Measurements from ENCODE around the gene MYOCOS.

MYOCOS gene

GRCh38 chr1:171640225-171640624 is 18.2 kb downstream of the MYOCOS start:
- Mint-ChIP-seq H3K4me3 (no peak overlapping the region), H3K27ac (no peak overlapping the region), H3K36me3 (no peaks in the 10 kb centered on the region), H3K9me3 (no peaks in the 10 kb centered on the region), H3K4me1 (peaks cover 6% of the 10 kb centered on the region), H3K27me3 (peaks cover 16% of the 10 kb centered on the region)
- no peak for DNase-seq
- CTCF ChIA-PET: no interaction called here

DNA sequence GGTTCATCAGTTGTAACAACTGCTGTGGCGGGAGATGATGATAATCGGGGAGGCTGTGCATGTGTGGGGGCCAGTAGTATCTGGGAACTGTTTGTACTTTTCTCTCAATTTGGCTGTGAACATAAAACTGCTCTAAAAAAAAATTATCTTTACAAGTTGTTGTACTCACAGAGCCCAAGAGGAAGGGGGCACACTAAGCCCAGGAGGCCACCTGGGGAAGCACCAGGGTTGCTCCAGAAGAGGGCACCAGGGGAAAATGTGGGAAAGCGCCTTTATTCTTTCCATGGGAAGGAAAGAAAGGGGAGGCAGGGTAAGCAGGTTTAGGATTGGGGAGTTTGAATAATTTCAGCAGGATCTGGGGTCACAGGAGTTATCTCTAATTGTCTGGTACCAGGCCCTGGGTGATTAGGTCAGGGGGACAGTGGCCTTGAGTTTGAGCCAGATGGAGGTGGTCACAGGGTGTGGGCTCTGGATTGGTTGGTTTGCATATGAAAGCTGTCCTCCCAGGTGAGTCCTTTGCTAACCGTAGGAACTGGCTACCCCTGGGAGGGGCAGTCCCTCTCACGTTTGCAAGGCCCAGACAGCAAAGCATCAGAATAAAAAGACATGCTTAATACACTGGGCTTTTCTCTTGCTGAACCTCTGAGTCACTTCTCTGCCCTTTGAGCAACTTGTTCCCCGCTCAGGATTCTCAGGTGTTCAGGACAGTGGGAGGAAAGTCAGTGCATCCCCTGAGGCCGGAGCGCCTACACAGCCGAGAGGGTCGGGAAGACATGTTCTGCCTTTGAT is 19.2 kb downstream of the MYOCOS start:
- H3K4me3 Mint-ChIP-seq: no peak overlapping the region
- CTCF ChIA-PET: interaction anchor here (1.2 to 6.8 kb wide), 2 partner anchors 75 to 345 kb away, joined by 4 to 89 read pairs; no protein-coding TSS in a partner anchor
- H3K9me3 Mint-ChIP-seq: no peaks in the 10 kb centered on the region
- no peak for DNase-seq
- no peaks in the 10 kb centered on the region for H3K36me3 Mint-ChIP-seq
- peaks cover 4% of the 10 kb centered on the region for H3K4me1 Mint-ChIP-seq
- H3K27me3 Mint-ChIP-seq: peaks cover 21% of the 10 kb centered on the region
- H3K27ac Mint-ChIP-seq: no peak overlapping the region

- Mint-ChIP-seq H3K27ac (no peak overlapping the region), H3K4me1 (peaks cover 4% of the 10 kb centered on the region), H3K36me3 (no peaks in the 10 kb centered on the region), H3K4me3 (no peak overlapping the region), H3K27me3 (peaks cover 21% of the 10 kb centered on the region), H3K9me3 (no peaks in the 10 kb centered on the region)
- CTCF ChIA-PET: interaction anchor here (1.2 to 6.8 kb wide), 2 partner anchors 74 to 344 kb away, joined by 4 to 89 read pairs; no protein-coding TSS in a partner anchor
- DNase-seq: no peak
These were observed 20.2 kb downstream of the MYOCOS start for GRCh38 chr1:171642197-171642596.

DNA sequence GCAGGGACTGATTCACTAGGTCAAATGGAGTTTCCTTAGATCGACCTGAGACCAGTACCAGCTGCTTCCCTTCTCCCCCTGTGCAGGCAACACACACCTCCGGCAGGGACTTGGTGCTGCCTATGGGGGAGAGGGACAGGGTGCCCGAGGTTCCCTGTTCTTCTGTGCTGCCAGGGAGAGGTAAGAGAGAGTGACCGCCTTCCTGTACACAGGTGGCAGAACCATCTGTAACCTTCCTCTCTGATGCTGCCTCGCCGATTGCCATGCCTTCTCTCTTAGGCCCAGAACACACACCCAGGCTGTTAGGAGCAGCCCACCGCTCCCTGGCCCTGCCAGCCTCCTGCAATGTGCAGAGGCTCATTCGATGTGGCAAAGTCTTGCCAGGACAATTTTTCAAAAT is 21.1 kb downstream of the MYOCOS start:
- Mint-ChIP-seq H3K36me3 (no peaks in the 10 kb centered on the region), H3K4me1 (peaks cover 4% of the 10 kb centered on the region), H3K4me3 (no peak overlapping the region), H3K27ac (no peak overlapping the region), H3K27me3 (peaks cover 23% of the 10 kb centered on the region), H3K9me3 (no peaks in the 10 kb centered on the region)
- CTCF ChIA-PET: interaction anchor here (2.1 to 6.8 kb wide), 2 partner anchors 339 to 343 kb away, joined by 15 to 89 read pairs; no protein-coding TSS in a partner anchor
- DNase-seq: no peak

DNA sequence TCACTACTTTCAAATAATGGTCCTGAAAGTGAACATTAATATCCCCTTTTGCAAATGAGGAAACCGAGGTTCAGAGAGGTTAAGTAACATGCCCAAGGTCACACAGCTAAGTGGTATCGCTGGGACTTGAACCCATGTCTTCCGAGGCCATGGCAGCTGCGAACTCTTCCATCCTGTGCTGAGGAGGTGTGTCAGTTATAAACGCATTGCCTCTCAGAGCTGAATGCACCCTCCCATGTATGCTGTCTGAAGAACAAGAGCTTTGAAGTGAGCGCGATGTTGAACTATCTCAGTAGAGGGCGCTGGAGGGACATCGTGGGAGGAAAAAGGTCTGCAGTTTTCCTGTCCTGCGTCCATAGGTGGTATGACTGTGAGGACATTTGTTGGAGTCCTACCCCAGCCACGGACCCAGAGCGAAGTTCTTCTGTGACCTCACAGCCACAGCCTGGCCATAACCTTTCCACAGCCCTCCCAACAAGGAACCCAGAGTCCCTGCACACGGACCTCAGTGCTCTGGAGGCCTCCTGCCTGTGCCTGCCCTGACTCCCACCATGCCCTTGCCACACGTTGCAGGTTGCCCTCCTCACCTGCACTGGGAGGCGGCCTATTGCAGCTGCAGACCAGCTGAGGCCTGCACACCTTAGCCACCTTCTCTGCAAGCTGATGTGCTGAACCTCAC is 22.9 kb downstream of the MYOCOS start:
- Mint-ChIP-seq H3K36me3 (no peaks in the 10 kb centered on the region), H3K4me3 (no peak overlapping the region), H3K27me3 (peaks cover 30% of the 10 kb centered on the region), H3K9me3 (no peaks in the 10 kb centered on the region), H3K27ac (no peak overlapping the region), H3K4me1 (peaks cover 4% of the 10 kb centered on the region)
- DNase-seq: peak; percentile 84
- CTCF ChIA-PET: interaction anchor here (0.6 to 6.8 kb wide), 36 partner anchors 10 to 785 kb away, joined by 3 to 89 read pairs (median 3); partner anchors contain the start of genes PRRC2C and VAMP4

DNA sequence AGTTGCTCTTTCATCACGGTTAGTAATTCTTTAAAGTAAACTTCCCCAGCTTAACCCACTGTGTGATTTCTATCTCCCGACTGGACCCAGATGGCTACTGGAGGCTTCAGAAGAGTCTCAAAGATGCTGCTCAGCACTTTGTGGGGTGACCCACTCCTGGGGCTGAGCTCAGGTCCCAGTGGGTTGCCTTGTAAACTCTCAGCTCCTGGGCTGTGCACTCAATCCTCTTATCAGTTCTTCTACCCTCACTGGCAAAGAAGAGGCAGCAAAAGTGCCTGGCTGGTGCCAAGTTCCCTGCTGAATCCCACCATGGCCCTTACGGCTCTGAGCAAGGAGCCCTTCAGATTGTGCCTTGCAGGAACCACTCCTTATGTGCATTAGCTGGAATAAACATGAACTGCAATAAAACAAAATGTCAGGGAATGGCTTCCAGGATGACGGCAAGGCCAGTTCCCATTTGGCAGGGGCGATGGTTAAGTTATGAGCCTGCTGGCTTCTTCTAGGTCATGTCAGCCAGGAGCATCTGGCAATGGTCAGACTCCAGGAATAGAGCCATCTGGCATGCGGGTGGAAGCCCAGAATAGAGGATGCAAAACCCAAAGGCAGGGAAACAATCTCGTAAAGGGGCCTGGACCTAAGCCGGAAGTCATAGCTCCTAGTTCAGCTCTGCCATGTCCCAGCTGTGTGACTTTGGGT is 23.7 kb downstream of the MYOCOS start:
- Mint-ChIP-seq H3K4me1 (peaks cover 4% of the 10 kb centered on the region), H3K36me3 (no peaks in the 10 kb centered on the region), H3K4me3 (no peak overlapping the region), H3K27me3 (peaks cover 30% of the 10 kb centered on the region), H3K27ac (no peak overlapping the region), H3K9me3 (no peaks in the 10 kb centered on the region)
- DNase-seq: no peak
- CTCF ChIA-PET: interaction anchor here (0.8 to 6.8 kb wide), 23 partner anchors 9 to 714 kb away, joined by 3 to 89 read pairs (median 4); partner anchors contain the start of genes PRRC2C and VAMP4

DNA sequence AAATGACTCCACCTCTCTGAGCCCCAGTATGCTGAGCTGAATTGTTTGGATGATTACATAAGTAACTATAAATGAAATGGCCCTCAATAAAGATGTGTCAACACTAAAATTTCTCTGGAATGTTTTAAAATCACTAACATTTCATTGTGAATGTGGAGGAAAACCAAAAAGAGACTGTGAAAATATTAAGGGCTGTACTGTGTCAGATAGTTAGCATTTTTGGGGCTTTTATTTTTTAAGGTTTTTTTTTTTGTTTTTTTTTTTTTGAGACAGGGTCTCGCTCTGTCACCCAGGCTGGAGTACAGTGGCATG is 24.2 kb downstream of the MYOCOS start:
- CTCF ChIA-PET: interaction anchor here (0.8 to 6.8 kb wide), 12 partner anchors 9 to 713 kb away, joined by 3 to 89 read pairs (median 12); partner anchors contain the start of genes PRRC2C and VAMP4

DNA sequence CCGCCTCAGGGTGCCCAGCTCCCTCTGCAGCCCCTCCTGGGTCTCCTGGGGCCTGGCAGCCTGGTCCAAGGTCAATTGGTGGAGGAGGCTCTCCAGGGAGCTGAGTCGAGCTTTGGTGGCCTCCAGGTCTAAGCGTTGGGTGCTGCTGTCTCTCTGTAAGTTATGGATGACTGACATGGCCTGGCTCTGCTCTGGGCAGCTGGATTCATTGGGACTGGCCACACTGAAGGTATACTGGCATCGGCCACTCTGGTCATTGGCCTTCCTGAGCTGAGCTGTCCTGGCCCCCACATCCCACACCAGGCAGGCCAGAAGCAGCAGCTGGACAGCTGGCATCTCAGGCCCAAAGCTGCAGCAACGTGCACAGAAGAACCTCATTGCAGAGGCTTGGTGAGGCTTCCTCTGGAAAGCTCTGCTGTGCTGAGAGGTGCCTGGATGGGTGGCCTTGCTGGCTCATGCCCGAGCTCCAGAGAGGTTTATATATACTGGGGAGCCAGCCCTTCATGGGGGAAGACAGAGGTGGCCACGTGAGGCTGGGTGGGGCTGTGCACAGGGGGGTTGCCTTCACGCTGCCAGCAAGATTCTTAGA is 30.3 kb downstream of the MYOCOS start, which contains the start of gene MYOC:
MYOC (minus strand) TSS at position 455 of the 589 bp plus-strand sequence; CDS start at position 378, 77 bp downstream.
- Mint-ChIP-seq H3K27ac (no peak within 1 kb of the TSS), H3K4me3 (no peak within 1 kb of the TSS), H3K36me3 (no peaks in the 10 kb centered on the region), H3K4me1 (peaks cover 13% of the 10 kb centered on the region), H3K27me3 (peaks cover 42% of the 10 kb centered on the region), H3K9me3 (no peaks in the 10 kb centered on the region)
- CTCF ChIA-PET: no interaction called here
- no peak for DNase-seq

More for the DNA sequence above, 24.2 kb downstream of the MYOCOS start:
- Mint-ChIP-seq H3K27ac (no peak overlapping the region), H3K36me3 (no peaks in the 10 kb centered on the region), H3K4me3 (no peak overlapping the region), H3K4me1 (peaks cover 4% of the 10 kb centered on the region), H3K9me3 (no peaks in the 10 kb centered on the region), H3K27me3 (peaks cover 28% of the 10 kb centered on the region)
- DNase-seq: no peak

GRCh38 chr1:171653796-171654195 is 31.8 kb downstream of the MYOCOS start:
- CTCF ChIA-PET: interaction anchor here (1.1 to 3.2 kb wide), 4 partner anchors 9 to 333 kb away, joined by 3 to 29 read pairs (median 14); no protein-coding TSS in a partner anchor
- Mint-ChIP-seq H3K27me3 (peaks cover 39% of the 10 kb centered on the region), H3K4me1 (peaks cover 13% of the 10 kb centered on the region), H3K4me3 (no peak overlapping the region), H3K9me3 (no peaks in the 10 kb centered on the region), H3K36me3 (no peaks in the 10 kb centered on the region), H3K27ac (no peak overlapping the region)
- DNase-seq: no peak

- H3K9me3 Mint-ChIP-seq: no peaks in the 10 kb centered on the region
- H3K36me3 Mint-ChIP-seq: no peaks in the 10 kb centered on the region
- CTCF ChIA-PET: interaction anchor here (0.7 to 3.2 kb wide), 14 partner anchors 9 to 789 kb away, joined by 3 to 29 read pairs (median 3); no protein-coding TSS in a partner anchor
- peaks cover 13% of the 10 kb centered on the region for H3K4me1 Mint-ChIP-seq
- H3K4me3 Mint-ChIP-seq: no peak overlapping the region
- H3K27me3 Mint-ChIP-seq: peaks cover 37% of the 10 kb centered on the region
- DNase-seq: no peak
- H3K27ac Mint-ChIP-seq: no peak overlapping the region
These were observed 32.3 kb downstream of the MYOCOS start for GRCh38 chr1:171654201-171654941.

- H3K36me3 Mint-ChIP-seq: no peaks in the 10 kb centered on the region
- H3K4me1 Mint-ChIP-seq: peaks cover 13% of the 10 kb centered on the region
- CTCF ChIA-PET: interaction anchor here (0.6 to 3.2 kb wide), 17 partner anchors 10 to 788 kb away, joined by 3 to 29 read pairs (median 3); no protein-coding TSS in a partner anchor
- H3K9me3 Mint-ChIP-seq: no peaks in the 10 kb centered on the region
- peaks cover 33% of the 10 kb centered on the region for H3K27me3 Mint-ChIP-seq
- no peak overlapping the region for H3K27ac Mint-ChIP-seq
- peak; percentile 84 for DNase-seq
- H3K4me3 Mint-ChIP-seq: peak overlapping the region; percentile 27
These were observed 33.1 kb downstream of the MYOCOS start for GRCh38 chr1:171654942-171655745.

DNA sequence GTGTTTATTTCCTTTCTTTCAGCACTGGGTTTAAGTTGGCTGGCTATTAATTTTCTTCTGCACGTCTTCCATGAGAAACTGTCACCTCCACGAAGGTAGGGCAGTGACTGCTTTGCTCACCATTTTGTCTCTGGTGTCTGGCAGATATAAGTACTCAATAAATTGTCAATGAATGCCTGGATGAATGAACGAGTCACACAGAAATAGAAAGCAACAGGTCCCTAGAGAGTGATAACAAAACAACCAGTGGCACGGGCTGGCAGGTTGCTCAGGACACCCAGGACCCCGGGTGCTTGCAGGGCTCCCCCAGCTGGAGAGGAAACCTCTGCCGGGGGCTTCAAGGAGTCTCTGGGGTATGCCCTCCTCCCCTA is 33.7 kb downstream of the MYOCOS start:
- H3K27me3 Mint-ChIP-seq: peaks cover 33% of the 10 kb centered on the region
- H3K4me1 Mint-ChIP-seq: peaks cover 13% of the 10 kb centered on the region
- CTCF ChIA-PET: interaction anchor here (1.0 to 3.2 kb wide), 8 partner anchors 11 to 331 kb away, joined by 3 to 29 read pairs (median 6); no protein-coding TSS in a partner anchor
- no peak overlapping the region for H3K4me3 Mint-ChIP-seq
- no peaks in the 10 kb centered on the region for H3K9me3 Mint-ChIP-seq
- H3K36me3 Mint-ChIP-seq: no peaks in the 10 kb centered on the region
- no peak for DNase-seq
- H3K27ac Mint-ChIP-seq: no peak overlapping the region

Measured in activated naive CD4-positive, alpha-beta T cell treated with anti-CD3 and anti-CD28 coated beads, Interleukin-2, amount 10 ng/mL, durations not matched to agents 7 days and 5 days (primary cell).